ENCODE measurements around the gene GALNT14. TPM values are rescaled to one million over a fixed set of nuclear protein-coding genes. Genes with fewer than 3 reads are reported as not detected.

GALNT14 gene
- total and polyA plus RNA-seq, 2 of the 8 experiments (the other 6 are each of a cell fraction or from before 2014, with no cell fraction given), result 13.0 to 13.7 TPM

- TF ChIP-seq ATF2 (IDR thresholded peaks at IDR 0.05; ENCODE audit: low read length) (no peak), CHD7 (IDR thresholded peaks at IDR 0.05; ENCODE audit: insufficient replicate concordance, low read length) (no peak), TAF1 (IDR thresholded peaks at IDR 0.05; ENCODE audit: low read depth, low read length) (no peak), NRF1 (IDR thresholded peaks at IDR 0.05; ENCODE audit: low read depth, low read length) (no peak), KDM1A (IDR thresholded peaks at IDR 0.05; ENCODE audit: borderline replicate concordance, low read length) (no peak), YY1 (IDR thresholded peaks at IDR 0.05; ENCODE audit: low read depth, low read length) (no peak)
Measured at GRCh38 chr2:31136732-31137131, 1.5 kb downstream of the GALNT14 start (continued).

All from H1 (cell line).